CD4-positive, alpha-beta memory T cell (primary cell): ENCODE data around the gene CNTNAP1. TPM values are rescaled to one million over a fixed set of nuclear protein-coding genes. Genes with fewer than 3 reads are reported as not detected.
A peak's percentile ranks its signal among the peaks of the same experiment; 100 is the strongest.

Experiments
- CTCF ChIA-PET: fragments of 350-600 bp; sonication (Branson Sonifier 250); formaldehyde crosslinking; loops from one replicate; lab custom pipeline; 2021; ENCODE audit warnings: inconsistent platforms; ENCODE audit not compliant: partially characterized antibody; lab: Charles Lee
- POLR2A ChIA-PET: fragments of 350-600 bp; sonication (Branson Sonifier 250); formaldehyde crosslinking; loops from one replicate; lab custom pipeline; 2021; ENCODE audit not compliant: partially characterized antibody; lab: Charles Lee
- DNase-seq, 5 donors: peaks; one replicate each; pipeline versions ENCODE4 v3.0.0 to v3.0.0-alpha.2; 2020 to 2022; ENCODE audit warnings: mixed read lengths in 1 of 5
- H3K27ac ChIP-seq: one replicate; pipeline ENCODE4 v1.7.0; 2013; ENCODE audit warnings: low read depth, low read length
- H3K27me3 ChIP-seq: 2 replicates; pipeline ENCODE4 v1.7.0; 2013; ENCODE audit warnings: mild to moderate bottlenecking, low read length, moderate library complexity; ENCODE audit not compliant: insufficient read depth
- H3K36me3 ChIP-seq: 2 replicates; pipeline ENCODE4 v1.7.0; 2013; ENCODE audit warnings: mild to moderate bottlenecking, low read length, moderate library complexity; ENCODE audit not compliant: insufficient read depth
- H3K4me1 ChIP-seq: 2 replicates; pipeline ENCODE4 v1.7.0; 2013; ENCODE audit warnings: mild to moderate bottlenecking, low read length, moderate library complexity; ENCODE audit not compliant: insufficient read depth
- H3K4me3 ChIP-seq, 2 donors: one replicate each; pipeline ENCODE4 v1.7.0; 2013; ENCODE audit warnings: low read length in 2 of 2, mild to moderate bottlenecking in 1 of 2
- H3K9me3 ChIP-seq, 2 donors: one replicate each; pipeline ENCODE4 v1.7.0; 2013; ENCODE audit warnings: low read length in 2 of 2, control low read depth in 1 of 2; ENCODE audit not compliant: control insufficient read depth in 1 of 2
- H3K27ac Mint-ChIP-seq, 7 donors: one replicate each; pipeline ENCODE4 v1.8.0; 2020 to 2021; ENCODE audit warnings: mixed read lengths in 7 of 7, mild to moderate bottlenecking in 6 of 7, inconsistent platforms in 3 of 7, moderate library complexity in 3 of 7
- H3K27me3 Mint-ChIP-seq, 2 donors: one replicate each; pipeline ENCODE4 v1.8.0; 2020 to 2021; ENCODE audit warnings: mixed read lengths in 2 of 2
- H3K36me3 Mint-ChIP-seq, 2 donors: one replicate each; pipeline ENCODE4 v1.8.0; 2020 to 2021; ENCODE audit warnings: mixed read lengths in 2 of 2, inconsistent platforms in 1 of 2, mild to moderate bottlenecking in 1 of 2
- H3K4me1 Mint-ChIP-seq, 4 donors: one replicate each; pipeline ENCODE4 v1.8.0; 2020 to 2021; ENCODE audit warnings: mixed read lengths in 4 of 4, mild to moderate bottlenecking in 1 of 4
- H3K4me3 Mint-ChIP-seq, 8 donors: one replicate each; pipeline ENCODE4 v1.8.0; 2020 to 2021; ENCODE audit warnings: mixed read lengths in 8 of 8, mild to moderate bottlenecking in 7 of 8, moderate library complexity in 6 of 8, inconsistent platforms in 3 of 8
- H3K9me3 Mint-ChIP-seq, 8 donors: one replicate each; pipeline ENCODE4 v1.8.0; 2020 to 2021; ENCODE audit warnings: mixed read lengths in 8 of 8, mild to moderate bottlenecking in 5 of 8, inconsistent platforms in 3 of 8, moderate library complexity in 1 of 8
- intact Hi-C: fragments of 100-400 bp; cut with micrococcal nuclease; formaldehyde crosslinking; loops from one replicate; pipeline ENCODE4 v1.15.1; 2023
- polyA plus RNA-seq, 2 donors: library from polyadenylated mRNA; unstranded; fragments of 300-500 nt; fragmentation: Illumina TruSeq; gene quantifications; one replicate each; pipeline ENCODE4 v1.2.3, GENCODE V29; 2021
- total RNA-seq, 2 experiments: library from RNA; stranded (reverse); gene quantifications; one replicate each; pipeline ENCODE4 v1.2.3, GENCODE V29; 2021

Gene CNTNAP1
- total and polyA plus RNA-seq, 4 experiments from 2014 or later, result 1.2 to 3.0 (median 2.5) TPM; not detected in 1

DNA sequence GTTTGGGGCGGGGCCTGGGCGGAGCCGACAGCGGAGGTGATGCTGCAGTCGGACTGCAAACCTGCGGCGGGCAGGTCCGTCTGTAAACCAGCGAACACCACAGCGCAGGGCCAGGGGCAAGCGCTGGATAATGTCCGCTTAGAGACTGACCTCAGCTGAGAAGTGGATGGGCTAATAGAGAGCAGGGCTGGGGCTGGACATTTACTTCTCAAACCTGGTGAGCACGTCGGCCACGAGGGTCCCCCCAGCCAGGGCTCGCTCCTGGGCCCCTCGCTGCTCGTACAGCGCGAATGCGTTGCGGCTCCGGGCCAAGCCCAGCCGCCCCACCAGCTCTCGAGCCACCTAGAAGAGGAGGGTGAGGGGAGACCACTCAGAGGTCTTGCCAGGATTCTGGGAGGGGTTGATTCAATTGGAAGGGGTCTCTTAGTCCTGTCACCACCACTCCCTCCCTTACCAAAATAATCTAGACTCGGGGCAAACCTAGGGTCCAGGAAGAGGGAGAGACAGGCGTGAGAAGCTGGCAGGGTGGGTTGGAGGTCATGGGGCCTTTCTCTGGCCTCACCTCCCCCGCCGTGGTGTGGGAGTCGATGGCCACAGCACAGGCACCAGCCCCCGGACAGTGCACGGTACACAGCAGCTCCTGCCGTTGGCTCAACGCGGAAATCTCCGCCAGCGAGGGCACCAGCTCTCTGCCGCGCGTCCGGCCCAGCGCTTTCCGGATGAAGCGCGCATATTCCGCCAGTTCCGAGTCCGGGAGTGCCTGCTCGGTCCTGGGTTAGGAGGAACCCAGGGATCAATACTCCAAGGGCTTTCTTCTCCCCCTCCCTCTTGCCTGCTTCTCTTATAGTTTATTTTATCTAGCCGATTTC lies 11.3 kb upstream of the CNTNAP1 start:
- Histone ChIP-seq H3K36me3 (no peaks in the 10 kb centered on the region), H3K4me1 (peaks cover 39% of the 10 kb centered on the region), H3K27ac (no peak overlapping the region), H3K9me3 (no peaks in the 10 kb centered on the region), H3K4me3 (peak overlapping the region in 1 of 2 donors; percentile 38), H3K27me3 (peaks cover 40% of the 10 kb centered on the region)
- peak overlapping the region in 3 of 7 donors; percentile 30 to 81 (median 54) for H3K27ac Mint-ChIP-seq
- no peak for DNase-seq
- H3K27me3 Mint-ChIP-seq, result peaks cover 13 to 18% of the 10 kb centered on the region in 2 donors
- H3K36me3 Mint-ChIP-seq, result peaks cover 7 to 9% of the 10 kb centered on the region in 2 donors
- H3K9me3 Mint-ChIP-seq, result no peaks in the 10 kb centered on the region
- intact Hi-C loops, result loop anchor here (1.0 kb wide), 1 partner anchor 8 kb away; no protein-coding TSS in a partner anchor
- peak overlapping the region; percentile 67 to 84 (median 76) for H3K4me3 Mint-ChIP-seq
- ChIA-PET POLR2A (interaction anchor here (1.1 to 3.4 kb wide), 4 partner anchors 9 to 61 kb away, joined by 3 to 9 read pairs (median 4); partner anchors contain the start of genes CNTNAP1 and TUBG1), CTCF (interaction anchor here (1.0 to 1.6 kb wide), 3 partner anchors 8 to 93 kb away, joined by 4 to 6 read pairs (median 5); no protein-coding TSS in a partner anchor)
- H3K4me1 Mint-ChIP-seq, result peaks cover 11 to 39% (median 22%) of the 10 kb centered on the region in 4 donors

DNA sequence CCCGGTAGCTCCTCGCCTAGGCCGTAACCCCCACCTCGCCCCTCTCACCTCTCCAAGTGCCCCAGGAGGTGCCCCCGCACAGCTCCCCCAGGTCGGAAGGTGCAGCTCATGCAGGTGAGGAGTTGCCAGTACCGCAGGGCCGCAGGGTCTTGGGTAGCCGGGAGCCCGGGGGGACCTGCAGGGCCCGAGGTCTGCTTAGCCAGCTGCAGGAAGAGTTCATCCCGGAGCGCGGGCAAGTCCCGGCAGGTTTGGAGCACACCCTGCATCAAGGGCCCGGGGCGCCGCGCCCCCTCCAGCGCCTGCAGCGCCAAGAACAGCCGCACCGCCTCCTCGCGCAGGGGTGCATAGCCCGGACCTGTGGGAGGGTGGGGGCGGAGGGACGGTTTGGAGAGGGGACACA lies 10.3 kb upstream of the CNTNAP1 start:
- CTCF ChIA-PET, result interaction anchor here (1.0 to 1.6 kb wide), 2 partner anchors 9 to 94 kb away, joined by 4 to 6 read pairs; no protein-coding TSS in a partner anchor
- H3K36me3 ChIP-seq, result no peaks in the 10 kb centered on the region
- H3K27ac ChIP-seq, result no peak overlapping the region
- no peaks in the 10 kb centered on the region for H3K9me3 ChIP-seq
- H3K27me3 ChIP-seq, result peaks cover 41% of the 10 kb centered on the region
- Mint-ChIP-seq H3K4me3 (peak overlapping the region in 2 of 8 donors; percentile 81 to 84), H3K9me3 (no peaks in the 10 kb centered on the region), H3K27ac (no peak overlapping the region), H3K4me1 (peaks cover 12 to 47% (median 24%) of the 10 kb centered on the region in 4 donors), H3K27me3 (peaks cover 15 to 20% of the 10 kb centered on the region in 2 donors), H3K36me3 (peaks cover 0 to 2% of the 10 kb centered on the region in 2 donors)
- POLR2A ChIA-PET, result interaction anchor here (0.7 to 3.4 kb wide), 5 partner anchors 10 to 95 kb away, joined by 3 to 9 read pairs (median 3); partner anchors contain the start of genes CNTNAP1 and TUBG1
- H3K4me3 ChIP-seq, result no peak overlapping the region
- no peak for DNase-seq
- intact Hi-C loops, result no loop called here
- peaks cover 46% of the 10 kb centered on the region for H3K4me1 ChIP-seq

GRCh38 chr17:42673266-42673884 lies 9.0 kb upstream of the CNTNAP1 start:
- Mint-ChIP-seq H3K4me1 (peaks cover 18 to 60% (median 31%) of the 10 kb centered on the region in 4 donors), H3K9me3 (peaks cover 0 to 1% (median 0%) of the 10 kb centered on the region in 8 donors), H3K4me3 (peak overlapping the region in 1 of 8 donors; percentile 26), H3K36me3 (peaks cover 0 to 5% of the 10 kb centered on the region in 2 donors), H3K27me3 (peaks cover 15 to 21% of the 10 kb centered on the region in 2 donors), H3K27ac (no peak overlapping the region)
- intact Hi-C loops, result no loop called here
- Histone ChIP-seq H3K27me3 (peaks cover 41% of the 10 kb centered on the region), H3K9me3 (no peaks in the 10 kb centered on the region), H3K27ac (no peak overlapping the region), H3K36me3 (no peaks in the 10 kb centered on the region), H3K4me3 (no peak overlapping the region), H3K4me1 (peaks cover 57% of the 10 kb centered on the region)
- no peak for DNase-seq
- CTCF ChIA-PET, result interaction anchor here (0.7 to 1.6 kb wide), 4 partner anchors 64 to 107 kb away, joined by 3 to 6 read pairs (median 3); partner anchors contain the start of genes RETREG3 and TUBG1
- POLR2A ChIA-PET, result interaction anchor here (3.4 kb wide), 1 partner anchor 11 kb away, joined by 9 read pairs; no protein-coding TSS in a partner anchor

DNA sequence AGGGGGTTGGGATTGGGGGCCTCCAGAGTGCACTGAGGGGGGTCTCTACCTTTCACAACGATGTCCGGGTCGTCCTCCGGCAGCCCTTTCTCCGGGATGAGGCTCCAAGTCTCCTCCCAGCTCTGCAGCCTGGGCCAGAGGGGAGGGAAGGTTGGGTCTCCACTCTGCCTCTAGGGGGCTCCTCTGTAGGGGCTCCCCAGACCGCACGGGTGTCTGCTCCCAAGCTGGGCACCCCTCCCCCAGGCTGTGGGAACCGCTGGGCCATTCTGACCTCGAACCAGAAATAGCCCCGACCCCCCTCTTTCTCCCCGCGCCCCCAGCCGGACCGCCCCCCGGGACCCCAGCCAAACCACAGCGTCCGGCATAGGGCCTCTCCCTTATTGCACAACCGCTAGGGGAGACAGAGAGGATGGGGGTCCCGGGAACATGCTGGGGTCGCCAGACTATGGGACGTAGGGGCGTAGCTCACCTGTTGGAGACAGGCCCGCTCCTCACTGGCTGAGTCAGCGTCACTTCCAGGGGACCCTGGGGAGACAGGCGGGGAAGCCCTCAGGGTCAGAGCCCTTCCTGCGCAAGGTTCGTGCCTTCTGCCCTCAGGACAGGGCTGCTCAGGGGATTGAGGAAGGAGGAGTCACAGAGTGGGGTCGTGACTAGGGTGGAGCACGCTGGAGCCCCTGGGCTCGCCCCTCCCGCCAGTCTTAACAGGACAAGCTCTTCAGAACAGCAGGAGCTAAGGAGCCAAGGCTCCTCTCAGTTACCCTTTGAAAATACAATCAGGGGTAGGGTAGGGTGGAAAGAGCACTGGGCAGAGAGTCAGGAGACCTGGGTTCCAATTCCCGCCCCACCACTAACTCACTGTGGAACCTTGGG lies 8.2 kb upstream of the CNTNAP1 start:
- H3K27ac Mint-ChIP-seq, result peak overlapping the region in 2 of 7 donors; percentile 46 to 70
- peaks cover 22 to 64% (median 35%) of the 10 kb centered on the region in 4 donors for H3K4me1 Mint-ChIP-seq
- peaks cover 63% of the 10 kb centered on the region for H3K4me1 ChIP-seq
- H3K4me3 ChIP-seq, result no peak overlapping the region
- peaks cover 41% of the 10 kb centered on the region for H3K27me3 ChIP-seq
- H3K9me3 ChIP-seq, result no peaks in the 10 kb centered on the region
- no peaks in the 10 kb centered on the region for H3K36me3 ChIP-seq
- ChIA-PET CTCF (interaction anchor here (0.7 to 1.6 kb wide), 5 partner anchors 65 to 108 kb away, joined by 3 to 6 read pairs (median 3); partner anchors contain the start of genes RETREG3 and TUBG1), POLR2A (no interaction called here)
- peaks cover 0 to 7% of the 10 kb centered on the region in 2 donors for H3K36me3 Mint-ChIP-seq
- peaks cover 15 to 21% of the 10 kb centered on the region in 2 donors for H3K27me3 Mint-ChIP-seq
- DNase-seq, result peak in 1 of 5 donors; percentile 42
- H3K9me3 Mint-ChIP-seq, result peaks cover 0 to 2% (median 0%) of the 10 kb centered on the region in 8 donors
- intact Hi-C loops, result no loop called here
- peak overlapping the region in 6 of 8 donors; percentile 9 to 83 (median 58) for H3K4me3 Mint-ChIP-seq
- no peak overlapping the region for H3K27ac ChIP-seq

- CTCF ChIA-PET, result interaction anchor here (1.3 to 1.6 kb wide), 3 partner anchors 66 to 96 kb away, joined by 3 to 6 read pairs (median 5); partner anchors contain the start of genes RETREG3 and TUBG1
- H3K36me3 Mint-ChIP-seq, result peaks cover 0 to 7% of the 10 kb centered on the region in 2 donors
- H3K27ac Mint-ChIP-seq, result peak overlapping the region in 5 of 7 donors; percentile 29 to 70 (median 42)
- POLR2A ChIA-PET, result no interaction called here
- peak overlapping the region in 7 of 8 donors; percentile 17 to 83 (median 66) for H3K4me3 Mint-ChIP-seq
- H3K4me1 Mint-ChIP-seq, result peaks cover 25 to 66% (median 40%) of the 10 kb centered on the region in 4 donors
- no peak for DNase-seq
- Histone ChIP-seq H3K4me3 (no peak overlapping the region), H3K4me1 (peaks cover 70% of the 10 kb centered on the region), H3K27ac (no peak overlapping the region), H3K36me3 (no peaks in the 10 kb centered on the region), H3K27me3 (peaks cover 41% of the 10 kb centered on the region), H3K9me3 (no peaks in the 10 kb centered on the region)
- intact Hi-C loops, result loop anchor here (5.0 kb wide), 1 partner anchor 143 kb away; no protein-coding TSS in a partner anchor
- H3K9me3 Mint-ChIP-seq, result peaks cover 0 to 2% (median 0%) of the 10 kb centered on the region in 8 donors
- H3K27me3 Mint-ChIP-seq, result peaks cover 15 to 22% of the 10 kb centered on the region in 2 donors
Measured at GRCh38 chr17:42674755-42675347, 7.5 kb upstream of the CNTNAP1 start.
